Measurements from ENCODE around the gene SPOP. TPM values are rescaled to one million over a fixed set of nuclear protein-coding genes. Genes with fewer than 3 reads are reported as not detected.

The SPOP gene
- total RNA-seq, 1 donor from 2014 or later = 84.4 TPM

- DNase-seq (ENCODE audit: low spot score) (no peak), ATAC-seq (no peak)
- intact Hi-C loops (cut with DNase I) = no loop called here
Observed at GRCh38 chr17:49580055-49580721, 97.7 kb downstream of the SPOP start.

- ATAC-seq = no peak
- intact Hi-C loops (cut with DNase I) = no loop called here
- DNase-seq (ENCODE audit: low spot score) = no peak
Observed at GRCh38 chr17:49579522-49579921, 98.4 kb downstream of the SPOP start.

GRCh38 chr17:49578952-49579500, 98.9 kb downstream of the SPOP start:
- intact Hi-C loops (cut with DNase I) = no loop called here
- ATAC-seq (no peak), DNase-seq (ENCODE audit: low spot score) (no peak)

GRCh38 chr17:49578414-49578813, 99.5 kb downstream of the SPOP start:
- DNase-seq (ENCODE audit: low spot score) (no peak), ATAC-seq (no peak)
- intact Hi-C loops (cut with DNase I) = no loop called here

- intact Hi-C loops (cut with DNase I) = no loop called here
- ATAC-seq = no peak
- DNase-seq (ENCODE audit: low spot score) = no peak
Observed at GRCh38 chr17:49577963-49578362, 99.9 kb downstream of the SPOP start.

- intact Hi-C loops (cut with DNase I) = no loop called here
- no peak for DNase-seq (ENCODE audit: low spot score)
- no peak for ATAC-seq
Observed at GRCh38 chr17:49577650-49577934, 100.3 kb downstream of the SPOP start.

- DNase-seq (ENCODE audit: low spot score) = no peak
Observed at GRCh38 chr17:49576917-49577649, 100.8 kb downstream of the SPOP start.

GRCh38 chr17:49576088-49576916, 101.6 kb downstream of the SPOP start:
- peak; percentile 79 for DNase-seq (ENCODE audit: low spot score)
- ATAC-seq = peak; percentile 75
- intact Hi-C loops (cut with DNase I) = no loop called here

More at GRCh38 chr17:49576917-49577649, 100.8 kb downstream of the SPOP start:
- peak; percentile 8 for ATAC-seq
- intact Hi-C loops (cut with DNase I) = no loop called here

- peak; percentile 83 for DNase-seq (ENCODE audit: low spot score)
- intact Hi-C loops (cut with DNase I) = no loop called here
Observed at GRCh38 chr17:49575679-49576087, 102.2 kb downstream of the SPOP start, which contains the start of gene NXPH3. Gene NXPH3, plus strand, starts transcription at chr17:49575871. Its CDS starts 349 bp downstream, at chr17:49576220.

GRCh38 chr17:49574945-49575678, 102.8 kb downstream of the SPOP start:
- no peak for ATAC-seq
- intact Hi-C loops (cut with DNase I) = loop anchor here (5.0 kb wide), 1 partner anchor 122 kb away; no protein-coding TSS in a partner anchor
- DNase-seq (ENCODE audit: low spot score) = no peak

More at GRCh38 chr17:49575679-49576087, 102.2 kb downstream of the SPOP start, which contains the start of gene NXPH3:
- peak; percentile 33 for ATAC-seq

GRCh38 chr17:49574323-49574781, 103.5 kb downstream of the SPOP start:
- intact Hi-C loops (cut with DNase I) = loop anchor here (5.0 kb wide), 1 partner anchor 123 kb away; no protein-coding TSS in a partner anchor

GRCh38 chr17:49573510-49574322, 104.2 kb downstream of the SPOP start:
- DNase-seq (ENCODE audit: low spot score) = no peak
- intact Hi-C loops (cut with DNase I) = loop anchor here (5.0 kb wide), 1 partner anchor 124 kb away; no protein-coding TSS in a partner anchor
- no peak for ATAC-seq

More at GRCh38 chr17:49574323-49574781, 103.5 kb downstream of the SPOP start:
- ATAC-seq (no peak), DNase-seq (ENCODE audit: low spot score) (no peak)

- no peak for ATAC-seq
- no peak for DNase-seq (ENCODE audit: low spot score)
- intact Hi-C loops (cut with DNase I) = loop anchor here (5.0 kb wide), 1 partner anchor 124 kb away; no protein-coding TSS in a partner anchor
Observed at GRCh38 chr17:49572806-49573420, 105.0 kb downstream of the SPOP start.

- ATAC-seq (no peak), DNase-seq (ENCODE audit: low spot score) (no peak)
- intact Hi-C loops (cut with DNase I) = loop anchor here (5.0 kb wide), 1 partner anchor 125 kb away; no protein-coding TSS in a partner anchor
Observed at GRCh38 chr17:49572226-49572625, 105.7 kb downstream of the SPOP start.

GRCh38 chr17:49571764-49572163, 106.1 kb downstream of the SPOP start:
- DNase-seq (ENCODE audit: low spot score) = no peak
- intact Hi-C loops (cut with DNase I) = loop anchor here (5.0 kb wide), 1 partner anchor 126 kb away; no protein-coding TSS in a partner anchor
- no peak for ATAC-seq

GRCh38 chr17:49571283-49571682, 106.6 kb downstream of the SPOP start:
- DNase-seq (ENCODE audit: low spot score) = no peak
- ATAC-seq = no peak
- intact Hi-C loops (cut with DNase I) = loop anchor here (5.0 kb wide), 1 partner anchor 126 kb away; no protein-coding TSS in a partner anchor
